Measurements from ENCODE around the gene ATXN7L3.

Gene ATXN7L3

DNA sequence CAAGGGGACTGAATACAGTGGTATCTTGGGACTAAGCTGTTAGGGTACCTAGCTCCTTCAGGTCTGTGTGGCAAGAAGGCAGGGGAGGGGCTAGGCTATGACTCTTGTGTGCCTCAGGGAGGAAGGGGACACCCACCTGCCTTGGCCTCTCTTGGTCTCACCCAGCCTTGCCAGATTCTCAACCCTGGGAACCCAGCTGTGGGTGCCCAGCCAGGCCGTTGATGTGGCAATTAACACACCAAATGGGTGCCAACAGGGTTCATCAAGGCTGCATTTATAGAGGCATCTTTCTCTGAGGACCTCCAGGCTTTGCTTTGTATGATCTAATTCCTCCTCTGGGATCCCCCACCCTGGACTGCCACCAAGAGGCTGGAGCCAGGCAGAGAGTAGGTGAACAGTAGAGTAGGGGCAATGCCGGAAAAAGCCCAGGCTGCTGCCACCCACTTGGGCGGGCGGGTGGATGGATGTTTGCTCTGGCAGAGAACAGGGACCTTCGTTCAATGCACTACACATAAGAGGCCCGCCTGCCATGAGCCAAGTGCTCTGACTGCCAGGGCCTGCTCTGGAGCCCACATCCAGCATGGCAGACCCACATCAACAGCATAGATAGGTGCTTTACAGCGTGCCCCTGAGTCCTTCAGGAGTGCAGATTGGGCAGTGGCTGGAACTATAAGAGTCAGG, 32.4 kb downstream of the ATXN7L3 start:
- H3K4me3 ChIP-seq (ENCODE audit: low read depth in 1 of 2, low read length in 2 of 2) = no peak overlapping the region
- no peak overlapping the region for H3K27ac ChIP-seq (ENCODE audit: low read length)
- no peaks in the 10 kb centered on the region for H3K9me3 ChIP-seq (ENCODE audit: insufficient read depth, low read length, severe bottlenecking)
- H3K9ac ChIP-seq (ENCODE audit: low read depth, low read length) = no peak overlapping the region
- H3K27me3 ChIP-seq (ENCODE audit: insufficient read depth, low read length, poor library complexity) = no peaks in the 10 kb centered on the region
- DNase-seq (no peak), ATAC-seq (ENCODE audit: insufficient read depth, low read depth) (no peak)
- H3K36me3 ChIP-seq (ENCODE audit: insufficient read depth, low read length) = peaks cover under 1% of the 10 kb centered on the region; the same call in 1 of the 2 replicates
- TF ChIP-seq, protein P1, sequence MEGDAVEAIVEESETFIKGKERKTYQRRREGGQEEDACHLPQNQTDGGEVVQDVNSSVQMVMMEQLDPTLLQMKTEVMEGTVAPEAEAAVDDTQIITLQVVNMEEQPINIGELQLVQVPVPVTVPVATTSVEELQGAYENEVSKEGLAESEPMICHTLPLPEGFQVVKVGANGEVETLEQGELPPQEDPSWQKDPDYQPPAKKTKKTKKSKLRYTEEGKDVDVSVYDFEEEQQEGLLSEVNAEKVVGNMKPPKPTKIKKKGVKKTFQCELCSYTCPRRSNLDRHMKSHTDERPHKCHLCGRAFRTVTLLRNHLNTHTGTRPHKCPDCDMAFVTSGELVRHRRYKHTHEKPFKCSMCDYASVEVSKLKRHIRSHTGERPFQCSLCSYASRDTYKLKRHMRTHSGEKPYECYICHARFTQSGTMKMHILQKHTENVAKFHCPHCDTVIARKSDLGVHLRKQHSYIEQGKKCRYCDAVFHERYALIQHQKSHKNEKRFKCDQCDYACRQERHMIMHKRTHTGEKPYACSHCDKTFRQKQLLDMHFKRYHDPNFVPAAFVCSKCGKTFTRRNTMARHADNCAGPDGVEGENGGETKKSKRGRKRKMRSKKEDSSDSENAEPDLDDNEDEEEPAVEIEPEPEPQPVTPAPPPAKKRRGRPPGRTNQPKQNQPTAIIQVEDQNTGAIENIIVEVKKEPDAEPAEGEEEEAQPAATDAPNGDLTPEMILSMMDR (IDR thresholded peaks at IDR 0.05; ENCODE audit: borderline replicate concordance, extremely low read depth, low read length, poor library complexity, severe bottlenecking) = no peak
- no peak for TF ChIP-seq EZH2 (IDR thresholded peaks at IDR 0.05; ENCODE audit: borderline replicate concordance, low read depth, low read length, severe bottlenecking)
- no peak overlapping the region for H2AFZ ChIP-seq (ENCODE audit: low read depth, low read length)
- H3K4me2 ChIP-seq (ENCODE audit: insufficient read depth, low read length) = no peak overlapping the region
- H4K20me1 ChIP-seq (ENCODE audit: insufficient read depth, low read length) = 0 out of 2 replicates have a peak, but pooled peaks cover 3% of the 10 kb centered on the region
- H3K79me2 ChIP-seq (ENCODE audit: insufficient read depth, low read length) = no peaks in the 10 kb centered on the region
- H3K4me1 ChIP-seq (ENCODE audit: insufficient read depth, low read length) = no peaks in the 10 kb centered on the region

DNA sequence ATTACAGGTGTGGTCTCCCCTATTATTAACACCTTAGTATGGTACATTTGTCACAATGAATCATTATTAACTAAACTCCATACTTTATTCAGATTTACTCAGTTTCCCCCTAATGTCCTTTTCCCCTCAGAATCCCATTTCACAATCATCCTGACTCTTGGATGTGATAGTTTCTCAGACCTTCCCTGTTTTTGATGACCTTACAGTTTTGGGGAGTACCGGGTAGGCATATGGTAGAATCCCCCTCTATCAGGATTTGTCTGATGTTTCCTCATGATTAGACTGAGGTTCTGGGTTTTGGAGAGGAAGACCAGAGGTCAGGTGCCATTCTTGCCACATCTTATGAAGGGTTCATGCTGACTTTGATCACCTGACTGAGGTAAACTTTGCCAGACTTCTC, 35.2 kb downstream of the ATXN7L3 start:
- Histone ChIP-seq H4K20me1 (ENCODE audit: insufficient read depth, low read length) (no peaks in the 10 kb centered on the region), H3K4me3 (ENCODE audit: low read depth in 1 of 2, low read length in 2 of 2) (no peak overlapping the region), H3K9me3 (ENCODE audit: insufficient read depth, low read length, severe bottlenecking) (no peaks in the 10 kb centered on the region), H3K27me3 (ENCODE audit: insufficient read depth, low read length, poor library complexity) (no peaks in the 10 kb centered on the region), H2AFZ (ENCODE audit: low read depth, low read length) (no peak overlapping the region), H3K36me3 (ENCODE audit: insufficient read depth, low read length) (peaks cover 19% of the 10 kb centered on the region), H3K9ac (ENCODE audit: low read depth, low read length) (no peak overlapping the region), H3K27ac (ENCODE audit: low read length) (no peak overlapping the region), H3K4me2 (ENCODE audit: insufficient read depth, low read length) (no peak overlapping the region), H3K4me1 (ENCODE audit: insufficient read depth, low read length) (no peaks in the 10 kb centered on the region), H3K79me2 (ENCODE audit: insufficient read depth, low read length) (no peaks in the 10 kb centered on the region)
- TF ChIP-seq, protein P1 (IDR thresholded peaks at IDR 0.05; ENCODE audit: borderline replicate concordance, extremely low read depth, low read length, poor library complexity, severe bottlenecking) = no peak
- TF ChIP-seq EZH2 (IDR thresholded peaks at IDR 0.05; ENCODE audit: borderline replicate concordance, low read depth, low read length, severe bottlenecking) = no peak
- ATAC-seq (ENCODE audit: insufficient read depth, low read depth) = no peak
- DNase-seq = no peak

DNA sequence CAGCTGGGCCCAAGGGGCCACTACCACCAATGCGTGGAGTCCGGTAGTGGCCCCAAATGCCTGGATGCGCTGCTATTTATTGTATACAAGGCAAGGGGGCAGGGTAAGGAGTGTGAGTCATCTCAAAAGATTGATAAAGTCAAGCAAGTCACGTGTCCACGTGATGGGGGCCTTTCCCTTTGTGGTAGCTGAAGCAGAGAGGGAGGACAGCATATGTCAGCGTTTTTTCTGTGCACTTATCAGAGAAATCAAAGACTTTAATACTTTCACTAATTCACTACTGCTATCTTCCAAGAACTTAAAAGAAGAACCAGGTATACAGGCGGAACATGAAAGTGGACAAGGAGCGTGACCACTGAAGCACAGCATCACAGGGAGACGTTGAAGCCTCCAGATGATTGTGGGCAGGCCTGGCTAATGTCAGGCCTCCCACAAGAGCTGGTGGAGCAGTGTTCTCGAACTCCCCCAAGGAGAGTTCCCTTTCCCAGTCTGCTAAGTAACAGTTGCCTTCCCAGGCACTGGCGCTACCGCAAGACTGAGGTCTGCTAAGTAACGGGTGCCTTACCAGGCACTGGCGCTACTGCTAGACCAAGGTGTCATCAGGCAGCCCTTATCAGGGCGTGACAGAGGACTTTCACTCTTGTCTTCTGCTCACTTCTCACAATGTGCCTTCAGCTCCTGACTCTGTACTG, 40.0 kb downstream of the ATXN7L3 start:
- H3K4me2 ChIP-seq (ENCODE audit: insufficient read depth, low read length) = no peak overlapping the region
- TF ChIP-seq, protein P1 (IDR thresholded peaks at IDR 0.05; ENCODE audit: borderline replicate concordance, extremely low read depth, low read length, poor library complexity, severe bottlenecking) = no peak
- no peak for TF ChIP-seq EZH2 (IDR thresholded peaks at IDR 0.05; ENCODE audit: borderline replicate concordance, low read depth, low read length, severe bottlenecking)
- H3K27me3 ChIP-seq (ENCODE audit: insufficient read depth, low read length, poor library complexity) = no peaks in the 10 kb centered on the region
- ATAC-seq (ENCODE audit: insufficient read depth, low read depth) (no peak), DNase-seq (no peak)
- no peak overlapping the region for H3K27ac ChIP-seq (ENCODE audit: low read length)
- H3K9me3 ChIP-seq (ENCODE audit: insufficient read depth, low read length, severe bottlenecking) = no peaks in the 10 kb centered on the region
- peaks cover 10% of the 10 kb centered on the region for H4K20me1 ChIP-seq (ENCODE audit: insufficient read depth, low read length)
- peaks cover 51% of the 10 kb centered on the region for H3K36me3 ChIP-seq (ENCODE audit: insufficient read depth, low read length)
- no peaks in the 10 kb centered on the region for H3K79me2 ChIP-seq (ENCODE audit: insufficient read depth, low read length)
- H2AFZ ChIP-seq (ENCODE audit: low read depth, low read length) = no peak overlapping the region
- no peak overlapping the region for H3K4me3 ChIP-seq (ENCODE audit: low read depth in 1 of 2, low read length in 2 of 2)
- no peak overlapping the region for H3K9ac ChIP-seq (ENCODE audit: low read depth, low read length)
- H3K4me1 ChIP-seq (ENCODE audit: insufficient read depth, low read length) = no peaks in the 10 kb centered on the region

Measured in DND-41 (cell line).